Kidney (tissue), 14 donors: ENCODE measurements around the gene SP5. TPM values are rescaled to one million over a fixed set of nuclear protein-coding genes. Genes with fewer than 3 reads are reported as not detected.
"Not testable (repeated sequence)": the region's sequence is repeated elsewhere in the genome, so short reads cannot be mapped to it uniquely, and the experiment has no call there.

ENCODE experiments used
- DNase-seq, 5 donors: peaks; one replicate each; pipeline ENCODE4 v3.0.0-alpha.2; 2013 to 2020
- FAIRE-seq: peaks from 2 replicates; lab custom pipeline; 2012; peaks lifted over from hg19 to GRCh38; lab: Jason Lieb, UNC
- H3K27ac ChIP-seq, 2 donors: one replicate each; pipeline ENCODE4 v1.7.0; 2013; ENCODE audit warnings: low read depth in 2 of 2, low read length in 2 of 2, inconsistent platforms in 1 of 2
- H3K27me3 ChIP-seq: one replicate; pipeline ENCODE4 v1.7.1; 2013; ENCODE audit warnings: low read length, inconsistent platforms; ENCODE audit not compliant: control insufficient read depth, insufficient read depth
- H3K36me3 ChIP-seq, 3 donors: one replicate each; pipeline versions ENCODE4 v1.7.0 to v1.7.1; 2013; ENCODE audit warnings: low read length in 3 of 3, control low read depth in 1 of 3, inconsistent platforms in 1 of 3; ENCODE audit not compliant: insufficient read depth in 3 of 3, control insufficient read depth in 2 of 3
- H3K4me1 ChIP-seq, 3 donors: one replicate each; pipeline versions ENCODE4 v1.7.0 to v1.7.1; 2013; ENCODE audit warnings: low read length in 3 of 3, inconsistent platforms in 1 of 3, low read depth in 1 of 3; ENCODE audit not compliant: control insufficient read depth in 2 of 3, insufficient read depth in 2 of 3
- H3K4me3 ChIP-seq, 3 donors: one replicate each; pipeline versions ENCODE4 v1.7.0 to v1.8.1; 2013; ENCODE audit warnings: low read length in 3 of 3, control low read depth in 1 of 3, inconsistent platforms in 1 of 3
- H3K9ac ChIP-seq, 3 donors: one replicate each; pipeline versions ENCODE4 v1.7.0 to v1.7.1; 2013; ENCODE audit warnings: low read length in 3 of 3, control low read depth in 1 of 3, inconsistent platforms in 1 of 3
- H3K9me3 ChIP-seq, 3 donors: one replicate each; pipeline versions ENCODE4 v1.7.0 to v1.7.1; 2013; ENCODE audit warnings: low read length in 3 of 3, control low read depth in 1 of 3, inconsistent platforms in 1 of 3; ENCODE audit not compliant: control insufficient read depth in 2 of 3, insufficient read depth in 1 of 3
- intact Hi-C: fragments of 100-400 bp; cut with DNase I; formaldehyde crosslinking; loops from one replicate; pipeline ENCODE4 v1.11.1; 2022
- polyA plus RNA-seq: library from polyadenylated mRNA; stranded (reverse); fragments of 350-450 nt; fragmentation: Illumina TruSeq; extraction: RNeasy Lipid Tissue Mini Kit (QIAGEN cat#74804); gene quantifications from one replicate; pipeline ENCODE4 v1.2.3, GENCODE V29; 2014; ENCODE audit warnings: low read depth, low replicate concordance; ENCODE audit not compliant: insufficient read depth
- total RNA-seq: library from RNA; stranded (reverse); fragmentation: NEBNext Ultra II Directional; extraction: Animal tissue kit (Norgen Biotek cat#: 25700); gene quantifications from one replicate; pipeline ENCODE4 v1.2.1, GENCODE V29; 2021
- TF ChIP-seq, protein P1 (sequence below): IDR thresholded peaks from 3 replicates; pipeline ENCODE4 v1.5.1; 2012; ENCODE audit warnings: mild to moderate bottlenecking, moderate library complexity, borderline replicate concordance; ENCODE audit not compliant: insufficient read depth; ENCODE audit errors: extremely low read depth
- donor health status: control.
- donor health status: control.
- donor health status: control.
- donor health status: control.
- donor health status: control.
- donor health status: DM: yes; HTN: yes; CAD: no.
- donor health status: Normal renal cell carcinoma (clear cell type).

The SP5 gene
- total and polyA plus RNA-seq, 2 donors from 2014 or later: 0.25 to 1.6 TPM

DNA sequence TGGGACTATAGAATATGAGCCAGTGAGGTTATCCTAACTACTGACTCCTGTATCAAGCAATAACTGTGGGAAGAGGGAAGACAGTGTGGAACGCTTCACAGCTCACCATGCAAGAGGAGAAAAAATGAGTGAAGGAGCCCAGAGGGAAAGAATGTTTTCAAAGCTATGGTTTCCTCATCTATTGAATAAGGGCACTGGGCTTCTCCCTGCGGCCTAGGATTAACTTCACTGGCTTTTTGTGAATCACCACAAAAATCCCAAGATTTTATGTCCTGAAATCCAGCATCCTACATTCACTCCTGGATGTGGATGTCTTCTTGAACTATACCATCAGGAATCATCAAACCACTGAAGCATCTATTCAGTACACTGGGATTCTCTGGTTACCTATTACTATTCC lies 44.5 kb upstream of the SP5 start:
- no peak for DNase-seq
- Histone ChIP-seq H3K27me3 (no peaks in the 10 kb centered on the region), H3K4me1 (no peaks in the 10 kb centered on the region), H3K4me3 (no peak overlapping the region), H3K36me3 (no peaks in the 10 kb centered on the region), H3K27ac (no peak overlapping the region), H3K9me3 (no peaks in the 10 kb centered on the region), H3K9ac (no peak overlapping the region)
- FAIRE-seq: no peak
- intact Hi-C loops: no loop called here
- TF ChIP-seq, protein P1, sequence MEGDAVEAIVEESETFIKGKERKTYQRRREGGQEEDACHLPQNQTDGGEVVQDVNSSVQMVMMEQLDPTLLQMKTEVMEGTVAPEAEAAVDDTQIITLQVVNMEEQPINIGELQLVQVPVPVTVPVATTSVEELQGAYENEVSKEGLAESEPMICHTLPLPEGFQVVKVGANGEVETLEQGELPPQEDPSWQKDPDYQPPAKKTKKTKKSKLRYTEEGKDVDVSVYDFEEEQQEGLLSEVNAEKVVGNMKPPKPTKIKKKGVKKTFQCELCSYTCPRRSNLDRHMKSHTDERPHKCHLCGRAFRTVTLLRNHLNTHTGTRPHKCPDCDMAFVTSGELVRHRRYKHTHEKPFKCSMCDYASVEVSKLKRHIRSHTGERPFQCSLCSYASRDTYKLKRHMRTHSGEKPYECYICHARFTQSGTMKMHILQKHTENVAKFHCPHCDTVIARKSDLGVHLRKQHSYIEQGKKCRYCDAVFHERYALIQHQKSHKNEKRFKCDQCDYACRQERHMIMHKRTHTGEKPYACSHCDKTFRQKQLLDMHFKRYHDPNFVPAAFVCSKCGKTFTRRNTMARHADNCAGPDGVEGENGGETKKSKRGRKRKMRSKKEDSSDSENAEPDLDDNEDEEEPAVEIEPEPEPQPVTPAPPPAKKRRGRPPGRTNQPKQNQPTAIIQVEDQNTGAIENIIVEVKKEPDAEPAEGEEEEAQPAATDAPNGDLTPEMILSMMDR: no peak

DNA sequence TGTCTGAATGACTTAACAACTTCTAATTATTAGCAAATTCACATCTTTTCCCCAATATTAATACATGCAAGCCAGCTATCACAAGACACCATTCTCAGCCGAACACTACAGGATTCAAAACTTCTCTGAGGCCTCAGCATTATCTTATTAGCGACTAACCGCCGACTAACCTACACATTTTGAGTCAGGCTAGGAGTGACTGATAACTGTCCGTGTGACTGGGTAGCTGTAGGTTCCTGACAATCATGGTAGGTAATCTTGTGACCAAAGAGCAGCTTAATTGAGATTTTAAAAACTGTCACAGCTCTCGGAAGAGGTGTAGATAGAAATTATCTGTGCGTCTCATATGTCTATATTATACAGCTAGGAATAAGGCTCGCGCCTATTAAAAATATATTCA lies 44.1 kb upstream of the SP5 start:
- H3K4me1 ChIP-seq: no peaks in the 10 kb centered on the region
- H3K9me3 ChIP-seq: no peaks in the 10 kb centered on the region
- no peak overlapping the region for H3K4me3 ChIP-seq
- intact Hi-C loops: no loop called here
- DNase-seq: no peak
- H3K27me3 ChIP-seq: no peaks in the 10 kb centered on the region
- no peak overlapping the region for H3K9ac ChIP-seq
- no peak for FAIRE-seq
- H3K27ac ChIP-seq: no peak overlapping the region
- H3K36me3 ChIP-seq: no peaks in the 10 kb centered on the region
- TF ChIP-seq, protein P1: no peak

DNA sequence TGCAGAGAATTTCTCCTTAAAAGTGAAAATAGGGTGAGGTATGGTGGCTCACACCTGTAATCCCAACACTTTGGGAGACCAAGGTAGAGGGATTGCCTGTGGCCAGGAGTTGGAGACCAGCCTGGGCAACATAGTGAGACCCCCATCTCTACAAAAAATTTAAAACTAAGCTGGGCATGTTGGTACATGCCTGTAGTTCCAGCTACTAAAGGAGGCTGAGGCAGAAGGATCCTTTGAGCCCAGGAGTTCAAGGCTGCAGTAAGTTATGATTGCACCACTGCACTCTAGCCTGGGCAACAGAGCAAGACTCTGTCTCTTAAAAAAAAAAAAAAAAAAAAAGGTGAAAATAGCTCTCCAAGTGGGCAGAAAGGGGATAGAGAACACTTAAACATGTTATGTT lies 40.9 kb upstream of the SP5 start:
- H3K4me3 ChIP-seq, FAIRE-seq, H3K9me3 ChIP-seq, DNase-seq, H3K4me1 ChIP-seq, H3K27ac ChIP-seq, intact Hi-C loops, H3K27me3 ChIP-seq, H3K36me3 ChIP-seq, H3K9ac ChIP-seq: not testable (repeated sequence)

DNA sequence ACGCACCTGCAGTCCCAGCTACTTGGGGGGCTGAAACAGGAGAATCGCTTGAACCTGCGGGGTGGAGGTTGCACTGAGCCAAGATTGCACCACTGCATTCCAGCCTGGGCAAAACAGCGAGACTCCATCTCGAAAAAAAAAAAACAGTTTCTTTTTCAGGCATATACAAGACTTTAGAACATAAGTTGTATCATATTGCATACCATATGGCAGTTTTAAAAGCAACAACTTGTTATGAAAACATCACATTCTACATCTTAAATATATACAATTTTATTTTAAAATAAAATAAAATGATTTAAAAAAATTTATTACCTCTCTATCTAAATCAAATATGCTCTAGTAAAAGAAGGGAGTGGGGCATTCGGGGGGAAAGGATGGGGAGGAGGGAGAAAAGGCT lies 39.4 kb upstream of the SP5 start:
- no peaks in the 10 kb centered on the region for H3K36me3 ChIP-seq
- H3K27me3 ChIP-seq: no peaks in the 10 kb centered on the region
- H3K27ac ChIP-seq: no peak overlapping the region
- H3K9me3 ChIP-seq: no peaks in the 10 kb centered on the region
- no peak overlapping the region for H3K9ac ChIP-seq
- no peaks in the 10 kb centered on the region for H3K4me1 ChIP-seq
- no peak for FAIRE-seq
- TF ChIP-seq, protein P1: no peak
- no peak overlapping the region for H3K4me3 ChIP-seq
- intact Hi-C loops: no loop called here
- DNase-seq: no peak
